Esophagus muscularis mucosa (tissue), 3 donors: ENCODE data around the gene FRY.

Experiments used
- POLR2A ChIP-seq: fragments of 450-650 bp; IDR thresholded peaks from one replicate; pipeline ENCODE4 v1.6.1; 2017; ENCODE audit warnings: antibody characterized with exemption, moderate library complexity, mild to moderate bottlenecking, low read depth
- POLR2AphosphoS5 ChIP-seq, 2 donors: sonication (generic); formaldehyde crosslinking; IDR thresholded peaks; one replicate each; pipeline ENCODE4 v1.6.1; 2017; ENCODE audit warnings: antibody characterized with exemption in 2 of 2
- TF ChIP-seq, protein P1 (sequence below), 3 experiments: fragments of 200-600 bp in 2 of 3; fragments of 450-650 bp in 1 of 3; sonication (generic) in 2 of 3; IDR thresholded peaks; one replicate each; pipeline ENCODE4 v1.5.1; 2017 to 2019; ENCODE audit warnings: antibody characterized with exemption in 3 of 3, mild to moderate bottlenecking in 2 of 3, moderate library complexity in 1 of 3

DNA sequence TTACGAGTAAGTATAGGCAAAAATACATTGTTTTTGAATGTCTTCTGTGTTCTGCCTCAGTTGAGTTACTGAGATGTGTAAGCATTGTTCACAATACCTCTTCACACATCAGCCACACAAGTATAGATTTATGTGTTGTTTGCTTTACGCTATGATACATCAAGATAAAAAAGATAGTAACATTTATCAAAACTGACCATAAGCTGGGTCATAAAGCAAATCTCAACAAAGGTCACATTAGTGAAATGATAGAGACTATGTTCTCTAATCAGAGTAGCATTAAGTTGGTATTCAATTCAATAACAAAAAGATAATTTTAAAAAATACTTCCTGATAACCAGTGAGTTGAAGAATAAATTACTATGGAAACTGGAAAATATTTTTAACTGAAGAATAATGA, 156.1 kb downstream of the FRY start:
- TF ChIP-seq POLR2A: no peak
- TF ChIP-seq, protein P1, sequence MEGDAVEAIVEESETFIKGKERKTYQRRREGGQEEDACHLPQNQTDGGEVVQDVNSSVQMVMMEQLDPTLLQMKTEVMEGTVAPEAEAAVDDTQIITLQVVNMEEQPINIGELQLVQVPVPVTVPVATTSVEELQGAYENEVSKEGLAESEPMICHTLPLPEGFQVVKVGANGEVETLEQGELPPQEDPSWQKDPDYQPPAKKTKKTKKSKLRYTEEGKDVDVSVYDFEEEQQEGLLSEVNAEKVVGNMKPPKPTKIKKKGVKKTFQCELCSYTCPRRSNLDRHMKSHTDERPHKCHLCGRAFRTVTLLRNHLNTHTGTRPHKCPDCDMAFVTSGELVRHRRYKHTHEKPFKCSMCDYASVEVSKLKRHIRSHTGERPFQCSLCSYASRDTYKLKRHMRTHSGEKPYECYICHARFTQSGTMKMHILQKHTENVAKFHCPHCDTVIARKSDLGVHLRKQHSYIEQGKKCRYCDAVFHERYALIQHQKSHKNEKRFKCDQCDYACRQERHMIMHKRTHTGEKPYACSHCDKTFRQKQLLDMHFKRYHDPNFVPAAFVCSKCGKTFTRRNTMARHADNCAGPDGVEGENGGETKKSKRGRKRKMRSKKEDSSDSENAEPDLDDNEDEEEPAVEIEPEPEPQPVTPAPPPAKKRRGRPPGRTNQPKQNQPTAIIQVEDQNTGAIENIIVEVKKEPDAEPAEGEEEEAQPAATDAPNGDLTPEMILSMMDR (IDR thresholded peaks at IDR 0.05): no peak
- no peak for TF ChIP-seq POLR2AphosphoS5 (IDR thresholded peaks at IDR 0.05)
